ENCODE results near the gene FAM20A.

FAM20A gene

GRCh38 chr17:68600931-68601564, at the start of gene FAM20A:
Gene FAM20A (minus strand): TSS chr17:68601367. CDS start chr17:68600666, 701 bp downstream.
- DNase-seq (ENCODE audit: low read depth), result no peak
- no peak within 1 kb of the TSS for H3K4me3 ChIP-seq (ENCODE audit: low read depth, low read length)
- TF ChIP-seq CTCF (IDR thresholded peaks at IDR 0.05; ENCODE audit: low read depth, low read length, missing control alignments), result no peak

- DNase-seq (ENCODE audit: low read depth), result no peak
- TF ChIP-seq CTCF (IDR thresholded peaks at IDR 0.05; ENCODE audit: low read depth, low read length, missing control alignments), result no peak
- no peak overlapping the region for H3K4me3 ChIP-seq (ENCODE audit: low read depth, low read length)
Measured at GRCh38 chr17:68649324-68649723, 48.2 kb upstream of the FAM20A start.

GRCh38 chr17:68646626-68647526, 45.7 kb upstream of the FAM20A start:
- no peak for TF ChIP-seq CTCF (IDR thresholded peaks at IDR 0.05; ENCODE audit: low read depth, low read length, missing control alignments)
- DNase-seq (ENCODE audit: low read depth), result no peak
- no peak overlapping the region for H3K4me3 ChIP-seq (ENCODE audit: low read depth, low read length)

- no peak overlapping the region for H3K4me3 ChIP-seq (ENCODE audit: low read depth, low read length)
- no peak for DNase-seq (ENCODE audit: low read depth)
- no peak for TF ChIP-seq CTCF (IDR thresholded peaks at IDR 0.05; ENCODE audit: low read depth, low read length, missing control alignments)
Measured at GRCh38 chr17:68642118-68642412, 40.9 kb upstream of the FAM20A start.

- TF ChIP-seq CTCF (IDR thresholded peaks at IDR 0.05; ENCODE audit: low read depth, low read length, missing control alignments), result no peak
- no peak for DNase-seq (ENCODE audit: low read depth)
- no peak overlapping the region for H3K4me3 ChIP-seq (ENCODE audit: low read depth, low read length)
Measured at GRCh38 chr17:68641276-68642117, 40.3 kb upstream of the FAM20A start.

GRCh38 chr17:68640242-68640989, 39.2 kb upstream of the FAM20A start:
- TF ChIP-seq CTCF (IDR thresholded peaks at IDR 0.05; ENCODE audit: low read depth, low read length, missing control alignments), result no peak
- H3K4me3 ChIP-seq (ENCODE audit: low read depth, low read length), result no peak overlapping the region
- no peak for DNase-seq (ENCODE audit: low read depth)
